KOPT-K1 (cell line): Measurements from ENCODE around the gene TICAM1.
A peak's percentile ranks its signal among the peaks of the same experiment; 100 is the strongest.
"Not testable (repeated sequence)": the region's sequence is repeated elsewhere in the genome, so short reads cannot be mapped to it uniquely, and the experiment has no call there.

Source experiments
- H3K27ac ChIP-seq: fragments of 200-600 bp; sonication (generic); 2 replicates; pipeline ENCODE4 v1.5.1; 2016; ENCODE audit warnings: antibody characterized with exemption, mild to moderate bottlenecking, low read depth, low read length; ENCODE audit not compliant: poor library complexity, severe bottlenecking
- H3K36me3 ChIP-seq: fragments of 200-600 bp; sonication (generic); 2 replicates; pipeline ENCODE4 v1.5.1; 2017; ENCODE audit warnings: antibody characterized with exemption, mild to moderate bottlenecking, low read length, moderate library complexity; ENCODE audit not compliant: insufficient read depth
- H3K9me3 ChIP-seq: fragments of 200-600 bp; sonication (generic); 2 replicates; pipeline ENCODE4 v1.5.1; 2017; ENCODE audit warnings: antibody characterized with exemption, low read length, mild to moderate bottlenecking; ENCODE audit not compliant: insufficient read depth, poor library complexity, severe bottlenecking

Gene TICAM1

DNA sequence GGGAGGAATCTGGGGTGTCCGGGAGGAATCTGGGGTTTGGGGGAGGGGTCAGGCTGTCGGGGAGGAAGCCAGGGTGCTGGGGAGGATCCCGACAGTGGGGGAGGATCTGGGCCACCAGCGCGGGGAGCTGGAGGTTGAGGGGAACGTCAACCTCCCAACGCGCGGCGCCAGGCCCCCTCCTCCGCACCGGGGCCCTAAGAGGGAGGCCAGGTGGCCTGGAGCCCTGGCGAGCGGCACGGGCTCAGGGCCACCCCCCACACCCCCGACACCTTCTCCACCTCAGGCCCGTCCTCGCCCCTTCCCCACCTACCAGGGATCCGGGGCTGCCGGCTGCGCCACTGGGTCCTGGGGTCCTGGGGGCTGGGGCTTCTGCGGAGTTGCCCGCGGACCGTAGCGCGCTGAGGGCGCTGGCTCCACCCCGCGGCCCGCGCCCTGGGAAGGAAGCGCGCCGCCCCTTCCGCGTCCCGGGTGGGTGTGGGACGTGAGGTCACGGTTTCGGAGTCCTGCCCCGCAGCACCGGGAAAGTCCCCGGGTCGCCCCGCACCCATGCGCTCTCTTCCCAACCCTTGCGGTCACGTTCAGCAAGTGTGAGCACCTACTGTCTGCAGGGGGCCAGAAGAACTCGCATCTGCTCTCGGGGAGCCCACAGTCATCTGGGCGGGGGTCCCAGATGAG, at the start of gene TICAM1:
TICAM1 (minus strand) TSS at position 409 of the 675 bp plus-strand sequence. CDS start 13,335 bp downstream, outside the sequence.
- no peaks in the 10 kb centered on the region for H3K9me3 ChIP-seq
- no peaks in the 10 kb centered on the region for H3K36me3 ChIP-seq
- H3K27ac ChIP-seq: peak within 1 kb of the TSS; percentile 60

DNA sequence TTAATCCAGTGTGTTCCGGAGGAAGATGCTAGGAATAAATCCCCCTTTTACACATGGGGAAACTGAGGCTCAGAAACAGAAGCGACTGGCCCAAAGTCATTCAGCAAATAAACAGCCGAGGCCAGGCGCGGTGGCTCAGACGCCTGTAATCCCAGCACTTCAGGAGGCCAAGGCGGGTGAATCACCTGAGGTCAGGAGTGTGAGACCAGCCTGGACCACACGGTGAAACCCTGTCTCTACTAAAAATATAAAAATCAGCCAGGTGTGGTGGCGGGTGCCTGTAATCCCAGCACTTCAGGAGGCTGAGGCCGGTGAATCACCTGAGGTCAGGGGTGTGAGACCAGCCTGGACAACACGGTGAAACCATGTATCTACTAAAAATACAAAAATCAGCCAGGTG, 47.5 kb upstream of the TICAM1 start:
- Histone ChIP-seq H3K36me3 (no peaks in the 10 kb centered on the region), H3K27ac (peak overlapping the region; percentile 94), H3K9me3 (no peaks in the 10 kb centered on the region)

DNA sequence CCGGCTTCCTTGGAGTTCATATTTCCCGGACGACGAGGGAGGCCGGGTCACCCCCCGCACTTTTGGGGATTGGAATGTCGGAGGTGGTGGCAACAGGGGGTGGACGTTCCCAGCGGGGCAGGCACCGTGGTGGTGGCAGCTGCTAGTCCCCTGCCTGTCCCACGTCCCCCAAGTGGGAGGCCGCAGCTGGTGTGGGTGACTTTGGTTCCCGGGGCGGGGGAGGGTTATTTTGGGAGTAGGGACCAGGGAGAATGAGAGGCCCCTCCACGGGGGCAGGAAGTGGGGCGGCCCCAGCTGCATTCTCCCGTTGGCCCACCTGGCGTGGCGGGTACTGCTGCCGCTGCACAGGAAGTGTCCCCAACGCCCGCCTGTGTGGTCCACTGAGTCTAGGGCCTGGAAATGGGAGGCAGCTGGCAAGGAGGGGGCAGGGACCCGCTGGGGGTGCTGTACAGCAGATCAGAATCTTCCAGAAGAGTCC, 47.0 kb upstream of the TICAM1 start:
- H3K27ac ChIP-seq: peak overlapping the region; percentile 94
- H3K36me3 ChIP-seq: no peaks in the 10 kb centered on the region
- no peaks in the 10 kb centered on the region for H3K9me3 ChIP-seq

GRCh38 chr19:4877753-4878490, 46.4 kb upstream of the TICAM1 start:
- H3K27ac ChIP-seq: peak overlapping the region; percentile 94
- H3K36me3 ChIP-seq: no peaks in the 10 kb centered on the region
- H3K9me3 ChIP-seq: no peaks in the 10 kb centered on the region

- Histone ChIP-seq H3K27ac (no peak overlapping the region), H3K9me3 (no peaks in the 10 kb centered on the region), H3K36me3 (no peaks in the 10 kb centered on the region)
These were observed 42.4 kb upstream of the TICAM1 start for GRCh38 chr19:4873930-4874329.

DNA sequence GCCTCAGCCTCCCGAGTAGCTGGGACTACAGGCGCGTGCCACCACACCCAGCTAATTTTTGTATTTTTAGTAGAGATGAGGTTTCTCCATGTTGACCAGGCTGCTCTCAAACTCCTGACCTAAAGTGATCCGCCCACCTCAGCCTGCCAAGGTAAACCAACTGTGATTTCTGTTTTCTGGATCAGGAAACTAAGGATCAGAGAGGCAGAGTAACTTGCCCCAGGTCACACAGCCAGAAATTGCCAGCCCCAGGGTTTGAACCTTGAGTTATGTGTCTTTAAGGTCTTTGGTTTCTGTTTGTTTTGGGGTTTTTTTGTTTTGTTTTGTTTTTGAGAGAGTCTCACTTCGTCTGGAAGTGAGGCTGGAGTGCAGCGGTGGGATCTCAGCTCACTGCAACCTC, 40.2 kb upstream of the TICAM1 start:
- Histone ChIP-seq H3K27ac (no peak overlapping the region), H3K9me3 (no peaks in the 10 kb centered on the region), H3K36me3 (no peaks in the 10 kb centered on the region)

GRCh38 chr19:4870025-4870700, 38.7 kb upstream of the TICAM1 start:
- H3K27ac ChIP-seq: no peak overlapping the region

GRCh38 chr19:4868286-4868834, 36.8 kb upstream of the TICAM1 start:
- Histone ChIP-seq H3K27ac (peak overlapping the region; percentile 78), H3K9me3 (no peaks in the 10 kb centered on the region), H3K36me3 (no peaks in the 10 kb centered on the region)

More at GRCh38 chr19:4870025-4870700, 38.7 kb upstream of the TICAM1 start:
- no peaks in the 10 kb centered on the region for H3K9me3 ChIP-seq
- H3K36me3 ChIP-seq: no peaks in the 10 kb centered on the region

- H3K36me3 ChIP-seq: no peaks in the 10 kb centered on the region
- H3K9me3 ChIP-seq: no peaks in the 10 kb centered on the region
- peak within 1 kb of the TSS; percentile 78 for H3K27ac ChIP-seq
These were observed 36.2 kb upstream of the TICAM1 start, which contains the start of gene PLIN3 for GRCh38 chr19:4867534-4868285. Gene PLIN3 (minus strand): TSS chr19:4867667. CDS start chr19:4861394, 6,273 bp downstream.

DNA sequence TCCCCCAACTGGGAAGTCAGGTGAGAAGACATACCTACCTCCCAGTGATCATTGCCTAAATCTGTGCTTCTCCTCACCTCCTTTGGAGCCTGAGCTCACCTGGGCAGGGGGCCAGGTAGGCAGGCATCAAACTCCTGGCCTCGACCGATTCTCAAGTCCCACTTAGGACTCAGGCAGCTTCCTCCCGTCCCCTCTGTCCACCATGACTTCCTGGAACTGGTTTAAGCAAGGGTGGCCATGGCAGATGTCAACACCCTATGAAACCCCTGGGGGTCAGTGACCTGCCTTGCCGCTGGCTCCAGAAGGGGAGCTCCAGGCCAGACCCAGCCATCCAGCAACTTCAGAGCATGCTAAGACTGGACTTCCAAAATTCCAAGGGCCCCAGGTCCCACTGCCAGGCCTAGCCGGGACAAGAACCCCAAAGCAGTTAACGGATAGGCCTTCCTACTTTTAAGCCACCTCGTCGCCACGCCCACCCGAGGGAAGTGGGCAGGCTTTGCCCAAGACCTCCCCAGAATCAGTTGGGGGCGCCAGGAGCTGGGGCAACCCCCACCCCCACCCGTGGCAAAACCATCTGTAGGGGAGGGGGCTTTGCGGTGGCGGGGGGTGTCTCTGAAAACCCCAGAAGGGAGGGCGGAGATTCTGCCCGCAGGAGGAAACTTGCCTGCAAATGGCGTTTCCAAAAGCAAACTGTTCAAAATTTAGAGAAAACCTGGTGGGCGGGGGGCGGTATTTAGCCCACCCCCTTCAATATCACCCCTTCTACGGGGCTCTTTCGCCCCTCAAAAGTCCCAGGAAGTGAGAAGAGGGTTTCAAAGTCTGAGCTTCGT, 35.3 kb upstream of the TICAM1 start:
- no peaks in the 10 kb centered on the region; the same call in 1 of the 2 replicates for H3K36me3 ChIP-seq
- peak overlapping the region; percentile 78 for H3K27ac ChIP-seq
- no peaks in the 10 kb centered on the region for H3K9me3 ChIP-seq

DNA sequence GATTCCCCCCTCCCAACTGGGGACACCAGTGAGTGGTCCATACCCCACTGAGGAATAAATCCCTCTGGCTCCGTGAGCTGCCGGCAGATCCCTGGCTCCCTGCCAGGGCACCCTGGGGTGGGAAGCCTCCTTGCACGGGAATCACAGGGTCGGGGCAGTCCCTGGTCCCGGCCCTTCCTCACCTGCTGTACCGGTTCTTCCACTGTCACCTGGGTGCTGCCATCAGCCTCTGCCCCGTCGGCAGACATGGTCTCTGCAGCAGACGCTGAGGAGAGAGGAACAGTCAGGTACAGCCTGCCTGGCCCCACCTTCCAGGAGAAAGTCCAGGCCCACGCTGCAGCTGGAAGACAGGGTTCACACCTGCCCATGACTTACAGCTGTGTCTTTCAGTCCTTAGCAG, 29.6 kb upstream of the TICAM1 start:
- peaks cover 38% of the 10 kb centered on the region for H3K36me3 ChIP-seq
- no peak overlapping the region for H3K27ac ChIP-seq
- H3K9me3 ChIP-seq: no peaks in the 10 kb centered on the region

- Histone ChIP-seq H3K9me3 (no peaks in the 10 kb centered on the region), H3K36me3 (peaks cover 49% of the 10 kb centered on the region), H3K27ac (no peak overlapping the region)
These were observed 28.2 kb upstream of the TICAM1 start for GRCh38 chr19:4859697-4860096.

DNA sequence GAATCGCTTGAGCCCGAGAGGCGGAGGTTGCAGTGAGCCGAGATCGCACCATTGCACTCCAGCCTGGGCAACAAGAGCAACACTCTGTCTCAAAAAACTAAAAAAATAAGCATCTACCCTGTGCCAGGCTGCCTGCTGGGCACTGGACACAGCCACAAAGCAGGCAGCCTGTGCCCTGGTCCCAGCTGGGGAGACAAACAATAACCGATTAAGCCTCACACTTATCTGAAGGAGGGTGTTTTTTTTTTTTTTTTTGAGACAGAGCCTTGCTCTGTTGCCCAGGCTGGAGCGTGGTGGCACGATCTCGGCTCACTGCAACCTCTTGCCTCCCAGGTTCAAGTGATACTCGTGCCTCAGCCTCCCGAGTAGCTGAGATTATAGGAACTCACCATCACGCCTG, 25.0 kb upstream of the TICAM1 start:
- H3K36me3 ChIP-seq: peaks cover 59% of the 10 kb centered on the region
- not testable (repeated sequence) for H3K27ac ChIP-seq, H3K9me3 ChIP-seq

GRCh38 chr19:4853506-4853905, 22.0 kb upstream of the TICAM1 start:
- not testable (repeated sequence) for H3K27ac ChIP-seq, H3K9me3 ChIP-seq
- H3K36me3 ChIP-seq: peaks cover 48% of the 10 kb centered on the region
